GM23338 (cell line): ENCODE results near the gene MPST. TPM values are rescaled to one million over a fixed set of nuclear protein-coding genes. Genes with fewer than 3 reads are reported as not detected.

Experiments
- ATAC-seq: fragments of 200-7000 bp; cut with Tn5 transposase; 3 replicates; pipeline ENCODE4 v1.9.1; 2020
- DNase-seq: peaks from one replicate; pipeline ENCODE4 v3.0.0-alpha.2; 2015; ENCODE audit warnings: low spot score
- H2AFZ ChIP-seq: fragments of 200-600 bp; sonication (generic); 2 replicates; pipeline ENCODE4 v1.8.0; 2016; ENCODE audit warnings: antibody characterized with exemption, mild to moderate bottlenecking, moderate library complexity
- H3F3A ChIP-seq: fragments of 200-600 bp; sonication (generic); replicated peaks from 2 replicates; pipeline ENCODE4 v1.8.0; 2017; ENCODE audit warnings: antibody characterized with exemption, mixed run types, low read depth
- H3K27ac ChIP-seq: fragments of 200-600 bp; sonication (generic); 2 replicates; pipeline ENCODE4 v1.6.1; 2016; ENCODE audit warnings: low read depth
- H3K27me3 ChIP-seq: fragments of 200-600 bp; sonication (generic); 2 replicates; pipeline ENCODE4 v1.8.0; 2016; ENCODE audit warnings: mild to moderate bottlenecking, mixed run types, moderate library complexity; ENCODE audit not compliant: insufficient read depth
- H3K36me3 ChIP-seq: fragments of 200-600 bp; sonication (generic); 2 replicates; pipeline ENCODE4 v1.8.0; 2016; ENCODE audit warnings: mild to moderate bottlenecking; ENCODE audit not compliant: insufficient read depth
- H3K4me1 ChIP-seq: fragments of 200-600 bp; sonication (generic); 2 replicates; pipeline ENCODE4 v1.8.0; 2016; ENCODE audit warnings: mild to moderate bottlenecking, moderate library complexity; ENCODE audit not compliant: insufficient read depth
- H3K4me2 ChIP-seq: fragments of 200-600 bp; sonication (generic); 2 replicates; pipeline ENCODE4 v1.7.1; 2017; ENCODE audit warnings: mixed run types
- H3K4me3 ChIP-seq: fragments of 200-600 bp; sonication (generic); 2 replicates; pipeline ENCODE4 v1.6.1; 2016; ENCODE audit warnings: mixed run types
- H3K79me2 ChIP-seq: fragments of 200-600 bp; sonication (generic); replicated peaks from 2 replicates; pipeline ENCODE4 v1.8.0; 2017; ENCODE audit warnings: mild to moderate bottlenecking; ENCODE audit not compliant: insufficient read depth
- H3K9me2 ChIP-seq: fragments of 200-600 bp; sonication (generic); 2 replicates; pipeline ENCODE4 v1.8.0; 2017; ENCODE audit not compliant: insufficient read depth
- H4K20me1 ChIP-seq: fragments of 200-600 bp; sonication (generic); replicated peaks from 2 replicates; pipeline ENCODE4 v1.8.0; 2017; ENCODE audit warnings: mild to moderate bottlenecking; ENCODE audit not compliant: insufficient read depth
- H3K27ac Mint-ChIP-seq: 2 replicates; pipeline ENCODE4 v1.8.0; 2020; ENCODE audit warnings: inconsistent platforms, mild to moderate bottlenecking, moderate library complexity, mixed read lengths
- H3K27me3 Mint-ChIP-seq: 3 replicates; pipeline ENCODE4 v1.8.0; 2022; ENCODE audit warnings: low read depth, mild to moderate bottlenecking, moderate library complexity, mixed read lengths, inconsistent platforms; ENCODE audit not compliant: insufficient read depth, poor library complexity
- H3K36me3 Mint-ChIP-seq: 3 replicates; pipeline ENCODE4 v1.8.0; 2021; ENCODE audit warnings: low read depth, mild to moderate bottlenecking, inconsistent platforms, moderate library complexity, mixed read lengths
- H3K4me1 Mint-ChIP-seq: 3 replicates; pipeline ENCODE4 v1.8.0; 2020; ENCODE audit warnings: mild to moderate bottlenecking, inconsistent platforms, mixed read lengths
- H3K4me3 Mint-ChIP-seq: 3 replicates; pipeline ENCODE4 v1.8.0; 2021; ENCODE audit warnings: moderate library complexity, mild to moderate bottlenecking, inconsistent platforms, mixed read lengths
- H3K9me3 Mint-ChIP-seq: 3 replicates; pipeline ENCODE4 v1.8.0; 2020; ENCODE audit warnings: moderate library complexity, mild to moderate bottlenecking, inconsistent platforms, mixed read lengths
- CTCF ChIP-seq, 2 experiments: fragments of 200-600 bp in 1 of 2; sonication (generic) in 1 of 2; conservative IDR thresholded peaks; 2 replicates each; pipeline versions ENCODE4 v1.5.1 to v1.6.1; 2016 to 2017; ENCODE audit warnings: antibody characterized with exemption in 2 of 2, low read depth in 2 of 2, mild to moderate bottlenecking in 2 of 2, moderate library complexity in 1 of 2
- EZH2phosphoT487 ChIP-seq: fragments of 200-600 bp; sonication (generic); IDR thresholded peaks from one replicate; pipeline ENCODE4 v1.8.1; 2018; ENCODE audit warnings: antibody characterized with exemption; ENCODE audit not compliant: unreplicated experiment
- JUNB ChIP-seq: IDR thresholded peaks from one replicate; pipeline ENCODE4 v1.6.1; 2016; ENCODE audit warnings: antibody characterized with exemption; ENCODE audit not compliant: unreplicated experiment
- STAT1 ChIP-seq: IDR thresholded peaks from one replicate; pipeline ENCODE4 v1.6.1; 2016; ENCODE audit warnings: antibody characterized with exemption; ENCODE audit not compliant: unreplicated experiment
- ZNF114 ChIP-seq: fragments of 250-450 bp; sonication (Bioruptor Pico); IDR thresholded peaks from 2 replicates; pipeline ENCODE4 v1.5.0; 2020; ENCODE audit warnings: mild to moderate bottlenecking, moderate library complexity
- ZNF331 ChIP-seq: fragments of 250-450 bp; sonication (Bioruptor Pico); IDR thresholded peaks from 2 replicates; pipeline ENCODE4 v1.5.0; 2020; ENCODE audit warnings: low read depth, mild to moderate bottlenecking, moderate library complexity
- ZNF462 ChIP-seq: fragments of 250-450 bp; sonication (Bioruptor Pico); IDR thresholded peaks from 2 replicates; pipeline ENCODE4 v1.5.0; 2020; ENCODE audit warnings: mild to moderate bottlenecking, moderate library complexity
- polyA plus RNA-seq: library from polyadenylated mRNA; unstranded; fragments of >200 nt; fragmentation: Nextera tagmentation; extraction: Ambion mirVana; gene quantifications from 2 replicates; pipeline ENCODE4 v1.2.1, GENCODE V29; 2016
- total RNA-seq: library from RNA; depleted of rRNA; stranded (reverse); fragments of >200 nt; shearing (Covaris generic); gene quantifications from 2 replicates; pipeline ENCODE4 v1.2.3, GENCODE V29; 2014
- TF ChIP-seq, protein P1 (sequence below): IDR thresholded peaks from 2 replicates; pipeline ENCODE4 v1.6.1; 2016; ENCODE audit warnings: antibody characterized with exemption
- TF ChIP-seq, protein P2 (sequence below): IDR thresholded peaks from one replicate; pipeline ENCODE4 v1.6.1; 2018; ENCODE audit warnings: antibody characterized with exemption; ENCODE audit not compliant: unreplicated experiment

The MPST gene
- total and polyA plus RNA-seq, 2 experiments from 2014 or later = 86.2 to 158 TPM

- no peaks in the 10 kb centered on the region for H3F3A ChIP-seq
- peaks cover 37% of the 10 kb centered on the region for H3K79me2 ChIP-seq
- DNase-seq = no peak
- Mint-ChIP-seq H3K27me3 (peaks cover 16% of the 10 kb centered on the region), H3K4me3 (no peak overlapping the region), H3K27ac (no peak overlapping the region), H3K36me3 (peaks cover 34% of the 10 kb centered on the region), H3K9me3 (no peaks in the 10 kb centered on the region), H3K4me1 (peaks cover 17% of the 10 kb centered on the region; the same call in 2 of the 3 replicates)
- H2AFZ ChIP-seq = no peak overlapping the region
- peaks cover 1% of the 10 kb centered on the region; the same call in 1 of the 2 replicates for H3K36me3 ChIP-seq
- TF ChIP-seq, protein P1, sequence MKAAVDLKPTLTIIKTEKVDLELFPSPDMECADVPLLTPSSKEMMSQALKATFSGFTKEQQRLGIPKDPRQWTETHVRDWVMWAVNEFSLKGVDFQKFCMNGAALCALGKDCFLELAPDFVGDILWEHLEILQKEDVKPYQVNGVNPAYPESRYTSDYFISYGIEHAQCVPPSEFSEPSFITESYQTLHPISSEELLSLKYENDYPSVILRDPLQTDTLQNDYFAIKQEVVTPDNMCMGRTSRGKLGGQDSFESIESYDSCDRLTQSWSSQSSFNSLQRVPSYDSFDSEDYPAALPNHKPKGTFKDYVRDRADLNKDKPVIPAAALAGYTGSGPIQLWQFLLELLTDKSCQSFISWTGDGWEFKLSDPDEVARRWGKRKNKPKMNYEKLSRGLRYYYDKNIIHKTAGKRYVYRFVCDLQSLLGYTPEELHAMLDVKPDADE = no peak
- TF ChIP-seq CTCF (conservative IDR thresholded peaks at IDR 0.05; ENCODE audit: low read depth in 2 of 2) (no peak), STAT1 (no peak), ZNF331 (CRISPR knock-in tag) (no peak), ZNF462 (CRISPR knock-in tag) (no peak), ZNF114 (CRISPR knock-in tag) (no peak), JUNB (no peak), EZH2phosphoT487 (no peak)
- TF ChIP-seq, protein P2, sequence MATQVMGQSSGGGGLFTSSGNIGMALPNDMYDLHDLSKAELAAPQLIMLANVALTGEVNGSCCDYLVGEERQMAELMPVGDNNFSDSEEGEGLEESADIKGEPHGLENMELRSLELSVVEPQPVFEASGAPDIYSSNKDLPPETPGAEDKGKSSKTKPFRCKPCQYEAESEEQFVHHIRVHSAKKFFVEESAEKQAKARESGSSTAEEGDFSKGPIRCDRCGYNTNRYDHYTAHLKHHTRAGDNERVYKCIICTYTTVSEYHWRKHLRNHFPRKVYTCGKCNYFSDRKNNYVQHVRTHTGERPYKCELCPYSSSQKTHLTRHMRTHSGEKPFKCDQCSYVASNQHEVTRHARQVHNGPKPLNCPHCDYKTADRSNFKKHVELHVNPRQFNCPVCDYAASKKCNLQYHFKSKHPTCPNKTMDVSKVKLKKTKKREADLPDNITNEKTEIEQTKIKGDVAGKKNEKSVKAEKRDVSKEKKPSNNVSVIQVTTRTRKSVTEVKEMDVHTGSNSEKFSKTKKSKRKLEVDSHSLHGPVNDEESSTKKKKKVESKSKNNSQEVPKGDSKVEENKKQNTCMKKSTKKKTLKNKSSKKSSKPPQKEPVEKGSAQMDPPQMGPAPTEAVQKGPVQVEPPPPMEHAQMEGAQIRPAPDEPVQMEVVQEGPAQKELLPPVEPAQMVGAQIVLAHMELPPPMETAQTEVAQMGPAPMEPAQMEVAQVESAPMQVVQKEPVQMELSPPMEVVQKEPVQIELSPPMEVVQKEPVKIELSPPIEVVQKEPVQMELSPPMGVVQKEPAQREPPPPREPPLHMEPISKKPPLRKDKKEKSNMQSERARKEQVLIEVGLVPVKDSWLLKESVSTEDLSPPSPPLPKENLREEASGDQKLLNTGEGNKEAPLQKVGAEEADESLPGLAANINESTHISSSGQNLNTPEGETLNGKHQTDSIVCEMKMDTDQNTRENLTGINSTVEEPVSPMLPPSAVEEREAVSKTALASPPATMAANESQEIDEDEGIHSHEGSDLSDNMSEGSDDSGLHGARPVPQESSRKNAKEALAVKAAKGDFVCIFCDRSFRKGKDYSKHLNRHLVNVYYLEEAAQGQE = no peak
- peaks cover 6% of the 10 kb centered on the region for H4K20me1 ChIP-seq
- H3K27me3 ChIP-seq = no peaks in the 10 kb centered on the region
- H3K4me3 ChIP-seq = no peak overlapping the region
- no peaks in the 10 kb centered on the region for H3K9me2 ChIP-seq
- H3K4me2 ChIP-seq = no peak overlapping the region
- H3K4me1 ChIP-seq = peaks cover 12% of the 10 kb centered on the region; the same call in 1 of the 2 replicates
- no peak for ATAC-seq
- no peak overlapping the region for H3K27ac ChIP-seq
Measured at GRCh38 chr22:37022483-37023337, 3.2 kb downstream of the MPST start.
